Measurements from ENCODE around the gene ZNF521.

The ZNF521 gene

GRCh38 chr18:25284861-25285550 lies 67.0 kb downstream of the ZNF521 start:
- no peak overlapping the region for H3K4me3 ChIP-seq (ENCODE audit: low read length)
- no peak for TF ChIP-seq CTCF (IDR thresholded peaks at IDR 0.05; ENCODE audit: insufficient read depth, low read depth, low read length, missing control alignments)
- no peak for DNase-seq (ENCODE audit: low read depth)

- H3K4me3 ChIP-seq (ENCODE audit: low read length), result no peak overlapping the region
- DNase-seq (ENCODE audit: low read depth), result no peak
- no peak for TF ChIP-seq CTCF (IDR thresholded peaks at IDR 0.05; ENCODE audit: insufficient read depth, low read depth, low read length, missing control alignments)
These were observed 67.7 kb downstream of the ZNF521 start for GRCh38 chr18:25284281-25284680.

GRCh38 chr18:25283781-25284180 lies 68.2 kb downstream of the ZNF521 start:
- DNase-seq (ENCODE audit: low read depth), result no peak
- no peak for TF ChIP-seq CTCF (IDR thresholded peaks at IDR 0.05; ENCODE audit: insufficient read depth, low read depth, low read length, missing control alignments)
- H3K4me3 ChIP-seq (ENCODE audit: low read length), result no peak overlapping the region

- no peak for TF ChIP-seq CTCF (IDR thresholded peaks at IDR 0.05; ENCODE audit: insufficient read depth, low read depth, low read length, missing control alignments)
- DNase-seq (ENCODE audit: low read depth), result no peak
- no peak overlapping the region for H3K4me3 ChIP-seq (ENCODE audit: low read length)
These were observed 68.9 kb downstream of the ZNF521 start for GRCh38 chr18:25282896-25283703.

GRCh38 chr18:25282282-25282681 lies 69.7 kb downstream of the ZNF521 start:
- TF ChIP-seq CTCF (IDR thresholded peaks at IDR 0.05; ENCODE audit: insufficient read depth, low read depth, low read length, missing control alignments), result no peak
- no peak overlapping the region for H3K4me3 ChIP-seq (ENCODE audit: low read length)
- DNase-seq (ENCODE audit: low read depth), result no peak

GRCh38 chr18:25281556-25281955 lies 70.4 kb downstream of the ZNF521 start:
- H3K4me3 ChIP-seq (ENCODE audit: low read length), result no peak overlapping the region
- no peak for DNase-seq (ENCODE audit: low read depth)
- no peak for TF ChIP-seq CTCF (IDR thresholded peaks at IDR 0.05; ENCODE audit: insufficient read depth, low read depth, low read length, missing control alignments)

All from epithelial cell of esophagus (primary cell).